ENCODE measurements around the gene KLHL36.

DNA sequence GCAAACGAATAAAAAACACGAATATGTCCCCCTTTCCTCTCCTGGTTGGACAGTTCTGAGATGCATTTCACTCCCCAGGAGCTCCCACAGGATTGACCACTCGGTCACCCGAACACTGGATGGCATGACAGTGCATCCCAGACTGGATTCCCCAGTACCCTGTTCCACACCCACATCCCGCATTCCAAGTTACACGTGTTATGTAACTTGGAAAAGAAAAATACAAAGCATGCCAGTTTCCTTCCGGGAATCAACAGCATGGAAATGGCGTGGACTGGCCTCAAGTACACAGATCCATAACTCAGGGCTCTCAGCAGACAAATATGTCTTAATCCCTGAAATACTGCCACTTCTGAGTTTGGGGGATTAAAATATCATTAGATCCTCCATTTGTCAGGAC lies 12.6 kb upstream of the KLHL36 start:
- TF ChIP-seq, protein P1, sequence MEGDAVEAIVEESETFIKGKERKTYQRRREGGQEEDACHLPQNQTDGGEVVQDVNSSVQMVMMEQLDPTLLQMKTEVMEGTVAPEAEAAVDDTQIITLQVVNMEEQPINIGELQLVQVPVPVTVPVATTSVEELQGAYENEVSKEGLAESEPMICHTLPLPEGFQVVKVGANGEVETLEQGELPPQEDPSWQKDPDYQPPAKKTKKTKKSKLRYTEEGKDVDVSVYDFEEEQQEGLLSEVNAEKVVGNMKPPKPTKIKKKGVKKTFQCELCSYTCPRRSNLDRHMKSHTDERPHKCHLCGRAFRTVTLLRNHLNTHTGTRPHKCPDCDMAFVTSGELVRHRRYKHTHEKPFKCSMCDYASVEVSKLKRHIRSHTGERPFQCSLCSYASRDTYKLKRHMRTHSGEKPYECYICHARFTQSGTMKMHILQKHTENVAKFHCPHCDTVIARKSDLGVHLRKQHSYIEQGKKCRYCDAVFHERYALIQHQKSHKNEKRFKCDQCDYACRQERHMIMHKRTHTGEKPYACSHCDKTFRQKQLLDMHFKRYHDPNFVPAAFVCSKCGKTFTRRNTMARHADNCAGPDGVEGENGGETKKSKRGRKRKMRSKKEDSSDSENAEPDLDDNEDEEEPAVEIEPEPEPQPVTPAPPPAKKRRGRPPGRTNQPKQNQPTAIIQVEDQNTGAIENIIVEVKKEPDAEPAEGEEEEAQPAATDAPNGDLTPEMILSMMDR (IDR thresholded peaks at IDR 0.05), result no peak
- TF ChIP-seq POLR2A (IDR thresholded peaks at IDR 0.05), result no peak

All from testis (tissue), 2 donors.